HG02970 (cell line): ENCODE results near the gene TOR1B.

Source experiments
- ATAC-seq: cut with Tn5 transposase; IDR thresholded peaks from one replicate; pipeline ENCODE4 v1.9.1; 2021; ENCODE audit warnings: mild to moderate bottlenecking, moderate library complexity, moderate number of reproducible peaks; ENCODE audit not compliant: unreplicated experiment, low FRiP score

The TOR1B gene

GRCh38 chr9:129812385-129812784 lies 9.4 kb downstream of the TOR1B start:
- ATAC-seq = no peak

- no peak for ATAC-seq
Measured at GRCh38 chr9:129813661-129814060, 10.7 kb downstream of the TOR1B start.

- ATAC-seq = no peak
Measured at GRCh38 chr9:129814432-129815223, 11.6 kb downstream of the TOR1B start.

GRCh38 chr9:129815278-129815677 lies 12.3 kb downstream of the TOR1B start:
- no peak for ATAC-seq

GRCh38 chr9:129816501-129817435 lies 13.8 kb downstream of the TOR1B start:
- ATAC-seq = no peak

- ATAC-seq = no peak
Measured at GRCh38 chr9:129822898-129823541, 20.0 kb downstream of the TOR1B start.

GRCh38 chr9:129823542-129823934 lies 20.6 kb downstream of the TOR1B start:
- no peak for ATAC-seq

GRCh38 chr9:129823935-129824601 lies 21.1 kb downstream of the TOR1B start, which contains the start of gene TOR1A:
Gene TOR1A (minus strand): TSS chr9:129824136. CDS start chr9:129824085, 51 bp downstream.
- ATAC-seq = peak; percentile 68

GRCh38 chr9:129826344-129826743 lies 23.4 kb downstream of the TOR1B start:
- ATAC-seq = no peak

- no peak for ATAC-seq
Measured at GRCh38 chr9:129826759-129827158, 23.8 kb downstream of the TOR1B start.

GRCh38 chr9:129828051-129828450 lies 25.1 kb downstream of the TOR1B start:
- no peak for ATAC-seq

- no peak for ATAC-seq
Measured at GRCh38 chr9:129828969-129829368, 26.0 kb downstream of the TOR1B start.

GRCh38 chr9:129832982-129833381 lies 30.0 kb downstream of the TOR1B start:
- ATAC-seq = no peak

- peak; percentile 23 for ATAC-seq
Measured at GRCh38 chr9:129834489-129835127, 31.6 kb downstream of the TOR1B start.

- peak; percentile 85 for ATAC-seq
Measured at GRCh38 chr9:129835128-129835859, 32.3 kb downstream of the TOR1B start, which contains the start of the genes C9orf78 and USP20. Gene C9orf78 (minus strand): TSS chr9:129835275. CDS start chr9:129835221, 54 bp downstream. Gene USP20 (plus strand): TSS chr9:129835458. CDS start chr9:129852556, 17,098 bp downstream.

- ATAC-seq = no peak
Measured at GRCh38 chr9:129835860-129836223, 32.9 kb downstream of the TOR1B start.

- ATAC-seq = no peak
Measured at GRCh38 chr9:129836311-129837007, 33.5 kb downstream of the TOR1B start.

GRCh38 chr9:129838707-129839259 lies 35.8 kb downstream of the TOR1B start:
- ATAC-seq = no peak
